ENCODE results near the gene PRPH. TPM values are rescaled to one million over a fixed set of nuclear protein-coding genes. Genes with fewer than 3 reads are reported as not detected.

Gene PRPH
- total and polyA plus RNA-seq, 9 of the 15 experiments (the other 6 are each of a cell fraction or from before 2014, with no cell fraction given) = 0.27 to 1.9 (median 1.3) TPM; not detected in 1

DNA sequence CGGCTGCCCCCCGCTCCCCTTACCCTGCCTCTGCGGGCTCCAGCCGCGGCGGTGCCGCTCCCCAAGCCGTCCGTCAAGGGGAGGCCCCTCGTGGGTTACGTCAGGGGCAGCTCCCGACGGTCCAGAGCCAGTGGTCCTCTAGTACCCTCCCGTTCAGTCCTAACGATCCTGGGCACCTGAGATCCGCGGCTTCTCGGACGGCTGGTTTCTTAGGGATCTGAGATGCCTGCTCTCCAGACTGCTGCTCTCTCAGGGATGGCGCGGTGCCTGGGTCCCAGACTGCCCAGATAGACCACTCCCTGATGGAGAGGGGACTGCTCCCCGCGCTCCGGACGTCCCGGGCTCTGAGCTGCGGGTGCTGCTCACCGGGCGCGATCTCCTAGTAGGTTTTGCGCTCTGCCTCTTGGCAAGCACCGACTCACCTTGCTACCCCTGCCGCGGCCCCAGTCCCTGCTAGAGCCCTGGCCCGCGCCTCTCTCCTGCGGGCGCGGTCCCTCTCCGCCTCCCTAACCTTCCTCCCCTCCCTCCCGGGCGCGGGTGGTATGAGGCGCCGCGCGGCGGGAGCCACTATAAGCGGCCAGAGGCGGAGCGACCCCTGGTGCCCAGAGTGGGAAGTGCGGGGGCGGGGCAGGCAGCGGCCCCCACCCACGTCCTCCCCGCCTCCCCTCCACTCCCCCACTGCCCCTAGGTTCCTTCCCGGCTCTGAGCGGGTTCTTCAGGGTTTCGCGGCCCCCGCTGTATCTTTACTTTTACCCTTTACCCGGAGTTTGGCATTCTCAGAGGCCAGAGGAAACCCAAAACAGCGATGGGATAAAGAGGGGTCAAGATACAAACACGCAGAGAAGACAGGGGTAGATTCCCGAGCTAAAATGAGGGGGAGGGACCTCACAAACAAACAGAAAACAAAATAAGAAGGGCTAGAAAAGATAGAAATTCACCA, 42.0 kb downstream of the PRPH start, which contains the start of gene C1QL4 (continued):
- TF ChIP-seq, protein P1, sequence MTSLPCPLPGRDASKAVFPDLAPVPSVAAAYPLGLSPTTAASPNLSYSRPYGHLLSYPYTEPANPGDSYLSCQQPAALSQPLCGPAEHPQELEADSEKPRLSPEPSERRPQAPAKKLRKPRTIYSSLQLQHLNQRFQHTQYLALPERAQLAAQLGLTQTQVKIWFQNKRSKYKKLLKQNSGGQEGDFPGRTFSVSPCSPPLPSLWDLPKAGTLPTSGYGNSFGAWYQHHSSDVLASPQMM (CRISPR knock-in tag; IDR thresholded peaks at IDR 0.05) = no peak
- TF ChIP-seq ZNF3 (CRISPR knock-in tag; IDR thresholded peaks at IDR 0.05) = no peak
- TF ChIP-seq, protein P2, sequence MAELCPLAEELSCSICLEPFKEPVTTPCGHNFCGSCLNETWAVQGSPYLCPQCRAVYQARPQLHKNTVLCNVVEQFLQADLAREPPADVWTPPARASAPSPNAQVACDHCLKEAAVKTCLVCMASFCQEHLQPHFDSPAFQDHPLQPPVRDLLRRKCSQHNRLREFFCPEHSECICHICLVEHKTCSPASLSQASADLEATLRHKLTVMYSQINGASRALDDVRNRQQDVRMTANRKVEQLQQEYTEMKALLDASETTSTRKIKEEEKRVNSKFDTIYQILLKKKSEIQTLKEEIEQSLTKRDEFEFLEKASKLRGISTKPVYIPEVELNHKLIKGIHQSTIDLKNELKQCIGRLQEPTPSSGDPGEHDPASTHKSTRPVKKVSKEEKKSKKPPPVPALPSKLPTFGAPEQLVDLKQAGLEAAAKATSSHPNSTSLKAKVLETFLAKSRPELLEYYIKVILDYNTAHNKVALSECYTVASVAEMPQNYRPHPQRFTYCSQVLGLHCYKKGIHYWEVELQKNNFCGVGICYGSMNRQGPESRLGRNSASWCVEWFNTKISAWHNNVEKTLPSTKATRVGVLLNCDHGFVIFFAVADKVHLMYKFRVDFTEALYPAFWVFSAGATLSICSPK (IDR thresholded peaks at IDR 0.05; ENCODE audit: borderline replicate concordance) = no peak
- TF ChIP-seq ZFP1 (CRISPR knock-in tag; IDR thresholded peaks at IDR 0.05) = no peak
- TF ChIP-seq, protein P3, sequence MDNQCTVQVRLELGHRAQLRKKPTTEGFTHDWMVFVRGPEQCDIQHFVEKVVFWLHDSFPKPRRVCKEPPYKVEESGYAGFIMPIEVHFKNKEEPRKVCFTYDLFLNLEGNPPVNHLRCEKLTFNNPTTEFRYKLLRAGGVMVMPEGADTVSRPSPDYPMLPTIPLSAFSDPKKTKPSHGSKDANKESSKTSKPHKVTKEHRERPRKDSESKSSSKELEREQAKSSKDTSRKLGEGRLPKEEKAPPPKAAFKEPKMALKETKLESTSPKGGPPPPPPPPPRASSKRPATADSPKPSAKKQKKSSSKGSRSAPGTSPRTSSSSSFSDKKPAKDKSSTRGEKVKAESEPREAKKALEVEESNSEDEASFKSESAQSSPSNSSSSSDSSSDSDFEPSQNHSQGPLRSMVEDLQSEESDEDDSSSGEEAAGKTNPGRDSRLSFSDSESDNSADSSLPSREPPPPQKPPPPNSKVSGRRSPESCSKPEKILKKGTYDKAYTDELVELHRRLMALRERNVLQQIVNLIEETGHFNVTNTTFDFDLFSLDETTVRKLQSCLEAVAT (IDR thresholded peaks at IDR 0.05) = no peak
- TF ChIP-seq, protein P4, sequence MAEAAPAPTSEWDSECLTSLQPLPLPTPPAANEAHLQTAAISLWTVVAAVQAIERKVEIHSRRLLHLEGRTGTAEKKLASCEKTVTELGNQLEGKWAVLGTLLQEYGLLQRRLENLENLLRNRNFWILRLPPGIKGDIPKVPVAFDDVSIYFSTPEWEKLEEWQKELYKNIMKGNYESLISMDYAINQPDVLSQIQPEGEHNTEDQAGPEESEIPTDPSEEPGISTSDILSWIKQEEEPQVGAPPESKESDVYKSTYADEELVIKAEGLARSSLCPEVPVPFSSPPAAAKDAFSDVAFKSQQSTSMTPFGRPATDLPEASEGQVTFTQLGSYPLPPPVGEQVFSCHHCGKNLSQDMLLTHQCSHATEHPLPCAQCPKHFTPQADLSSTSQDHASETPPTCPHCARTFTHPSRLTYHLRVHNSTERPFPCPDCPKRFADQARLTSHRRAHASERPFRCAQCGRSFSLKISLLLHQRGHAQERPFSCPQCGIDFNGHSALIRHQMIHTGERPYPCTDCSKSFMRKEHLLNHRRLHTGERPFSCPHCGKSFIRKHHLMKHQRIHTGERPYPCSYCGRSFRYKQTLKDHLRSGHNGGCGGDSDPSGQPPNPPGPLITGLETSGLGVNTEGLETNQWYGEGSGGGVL (CRISPR knock-in tag; IDR thresholded peaks at IDR 0.05) = no peak
- TF ChIP-seq, protein P5, sequence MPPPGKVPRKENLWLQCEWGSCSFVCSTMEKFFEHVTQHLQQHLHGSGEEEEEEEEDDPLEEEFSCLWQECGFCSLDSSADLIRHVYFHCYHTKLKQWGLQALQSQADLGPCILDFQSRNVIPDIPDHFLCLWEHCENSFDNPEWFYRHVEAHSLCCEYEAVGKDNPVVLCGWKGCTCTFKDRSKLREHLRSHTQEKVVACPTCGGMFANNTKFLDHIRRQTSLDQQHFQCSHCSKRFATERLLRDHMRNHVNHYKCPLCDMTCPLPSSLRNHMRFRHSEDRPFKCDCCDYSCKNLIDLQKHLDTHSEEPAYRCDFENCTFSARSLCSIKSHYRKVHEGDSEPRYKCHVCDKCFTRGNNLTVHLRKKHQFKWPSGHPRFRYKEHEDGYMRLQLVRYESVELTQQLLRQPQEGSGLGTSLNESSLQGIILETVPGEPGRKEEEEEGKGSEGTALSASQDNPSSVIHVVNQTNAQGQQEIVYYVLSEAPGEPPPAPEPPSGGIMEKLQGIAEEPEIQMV (tag; conservative IDR thresholded peaks at IDR 0.05; ENCODE audit: low read depth) = no peak
- no peak for TF ChIP-seq TCF7L2 (IDR thresholded peaks at IDR 0.05; ENCODE audit: low read depth, low read length)
- no peak for TF ChIP-seq ELF2 (CRISPR knock-in tag; IDR thresholded peaks at IDR 0.05)
- TF ChIP-seq, protein P6, sequence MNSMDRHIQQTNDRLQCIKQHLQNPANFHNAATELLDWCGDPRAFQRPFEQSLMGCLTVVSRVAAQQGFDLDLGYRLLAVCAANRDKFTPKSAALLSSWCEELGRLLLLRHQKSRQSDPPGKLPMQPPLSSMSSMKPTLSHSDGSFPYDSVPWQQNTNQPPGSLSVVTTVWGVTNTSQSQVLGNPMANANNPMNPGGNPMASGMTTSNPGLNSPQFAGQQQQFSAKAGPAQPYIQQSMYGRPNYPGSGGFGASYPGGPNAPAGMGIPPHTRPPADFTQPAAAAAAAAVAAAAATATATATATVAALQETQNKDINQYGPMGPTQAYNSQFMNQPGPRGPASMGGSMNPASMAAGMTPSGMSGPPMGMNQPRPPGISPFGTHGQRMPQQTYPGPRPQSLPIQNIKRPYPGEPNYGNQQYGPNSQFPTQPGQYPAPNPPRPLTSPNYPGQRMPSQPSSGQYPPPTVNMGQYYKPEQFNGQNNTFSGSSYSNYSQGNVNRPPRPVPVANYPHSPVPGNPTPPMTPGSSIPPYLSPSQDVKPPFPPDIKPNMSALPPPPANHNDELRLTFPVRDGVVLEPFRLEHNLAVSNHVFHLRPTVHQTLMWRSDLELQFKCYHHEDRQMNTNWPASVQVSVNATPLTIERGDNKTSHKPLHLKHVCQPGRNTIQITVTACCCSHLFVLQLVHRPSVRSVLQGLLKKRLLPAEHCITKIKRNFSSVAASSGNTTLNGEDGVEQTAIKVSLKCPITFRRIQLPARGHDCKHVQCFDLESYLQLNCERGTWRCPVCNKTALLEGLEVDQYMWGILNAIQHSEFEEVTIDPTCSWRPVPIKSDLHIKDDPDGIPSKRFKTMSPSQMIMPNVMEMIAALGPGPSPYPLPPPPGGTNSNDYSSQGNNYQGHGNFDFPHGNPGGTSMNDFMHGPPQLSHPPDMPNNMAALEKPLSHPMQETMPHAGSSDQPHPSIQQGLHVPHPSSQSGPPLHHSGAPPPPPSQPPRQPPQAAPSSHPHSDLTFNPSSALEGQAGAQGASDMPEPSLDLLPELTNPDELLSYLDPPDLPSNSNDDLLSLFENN (IDR thresholded peaks at IDR 0.05; ENCODE audit: low read depth in 2 of 2, low read length in 2 of 2) = no peak
- no peak for TF ChIP-seq DMBX1 (CRISPR knock-in tag; IDR thresholded peaks at IDR 0.05; ENCODE audit: borderline replicate concordance)
- TF ChIP-seq GTF2A2 (tag; IDR thresholded peaks at IDR 0.05) = no peak
- TF ChIP-seq ZBTB7A (IDR thresholded peaks at IDR 0.05; ENCODE audit: borderline replicate concordance, control insufficient read depth, low read depth, low read length) = peak; percentile 92
- no peak for TF ChIP-seq ZNF695 (CRISPR knock-in tag; IDR thresholded peaks at IDR 0.05)
- TF ChIP-seq HDAC1 (IDR thresholded peaks at IDR 0.05) = no peak

Measured in K562 (cell line).